ENCODE measurements around the gene ALDH7A1.

GRCh38 chr5:126599499-126599898 lies 4.5 kb upstream of the ALDH7A1 start:
- TF ChIP-seq POLR2A (IDR thresholded peaks at IDR 0.05; ENCODE audit: low read length) (no peak), GATA1 (IDR thresholded peaks at IDR 0.05; ENCODE audit: low read depth, low read length) (no peak)

All from erythroblast (primary cell).